ENCODE measurements around the gene NASP.

GRCh38 chr1:45644661-45645060 is 60.8 kb downstream of the NASP start:
- no peak for TF ChIP-seq CTCF (conservative IDR thresholded peaks at IDR 0.05; ENCODE audit: low read length)
- TF ChIP-seq EZH2phosphoT487 (IDR thresholded peaks at IDR 0.05; ENCODE audit: borderline replicate concordance, low read depth, low read length), result no peak

Measured in OCI-LY7 (cell line).